ELR (cell line): ENCODE data around the gene GATA3.

Experiments used
- DNase-seq: peaks from one replicate; pipeline ENCODE4 v3.0.0-alpha.2; 2015; ENCODE audit warnings: low read depth

GATA3 gene

GRCh38 chr10:8051109-8051821 is 3.2 kb upstream of the GATA3 start:
- DNase-seq, result no peak

- DNase-seq, result no peak
Measured at GRCh38 chr10:8051851-8052257, 2.6 kb upstream of the GATA3 start.

- DNase-seq, result no peak
Measured at GRCh38 chr10:8052341-8052955, 2.0 kb upstream of the GATA3 start.

- DNase-seq, result no peak
Measured at GRCh38 chr10:8052956-8053445, 1.5 kb upstream of the GATA3 start.

GRCh38 chr10:8053446-8054243 is 843 bp upstream of the GATA3 start:
- peak; percentile 83 for DNase-seq

- peak; percentile 45 for DNase-seq
Measured at GRCh38 chr10:8054244-8054493, 319 bp upstream of the GATA3 start.

GRCh38 chr10:8055420-8056349 is 1.2 kb downstream of the GATA3 start:
- no peak for DNase-seq

GRCh38 chr10:8056378-8056777 is 1.9 kb downstream of the GATA3 start:
- DNase-seq, result no peak

GRCh38 chr10:8056871-8057331 is 2.4 kb downstream of the GATA3 start:
- no peak for DNase-seq

- no peak for DNase-seq
Measured at GRCh38 chr10:8057636-8058273, 3.3 kb downstream of the GATA3 start.

- DNase-seq, result no peak
Measured at GRCh38 chr10:8058274-8059111, 4.0 kb downstream of the GATA3 start.

- DNase-seq, result no peak
Measured at GRCh38 chr10:8059191-8059936, 4.9 kb downstream of the GATA3 start.

GRCh38 chr10:8060010-8060703 is 5.7 kb downstream of the GATA3 start:
- no peak for DNase-seq

- no peak for DNase-seq
Measured at GRCh38 chr10:8060704-8061121, 6.2 kb downstream of the GATA3 start.

GRCh38 chr10:8061274-8062211 is 7.1 kb downstream of the GATA3 start:
- no peak for DNase-seq

GRCh38 chr10:8063128-8063908 is 8.8 kb downstream of the GATA3 start:
- DNase-seq, result no peak

- no peak for DNase-seq
Measured at GRCh38 chr10:8063935-8064334, 9.4 kb downstream of the GATA3 start.
